HepG2 (cell line): ENCODE measurements around the gene RBM23. TPM values are rescaled to one million over a fixed set of nuclear protein-coding genes. Genes with fewer than 3 reads are reported as not detected.

Source experiments
- ATAC-seq: fragments of 200-7000 bp; cut with Tn5 transposase; 3 replicates; pipeline ENCODE4 v1.9.1; 2020; ENCODE audit warnings: mild to moderate bottlenecking, moderate library complexity
- BruUV-seq: library from RNA; stranded (reverse); fragments of 400-500 nt; replicated peaks from 2 replicates; lab custom pipeline; 2021; lab: Mats Ljungman, UMichigan
- CTCF ChIA-PET: fragments of 300-600 bp; formaldehyde crosslinking; extraction: SDS; loops from one replicate; lab custom pipeline; 2021; ENCODE audit warnings: low total read pairs, inconsistent platforms, low intra/inter-chr PET ratio; lab: Yijun Ruan, JAX
- POLR2A ChIA-PET: fragments of 350-600 bp; sonication (Branson Sonifier 250); formaldehyde crosslinking; loops from one replicate; lab custom pipeline; 2020; ENCODE audit warnings: antibody characterized with exemption, inconsistent platforms; lab: Yijun Ruan, JAX
- DNase-seq: peaks from one replicate; pipeline ENCODE4 v3.0.0-alpha.2; 2015; ENCODE audit warnings: low spot score
- FAIRE-seq: peaks from 3 replicates; lab custom pipeline; 2011; peaks lifted over from hg19 to GRCh38; lab: Jason Lieb, UNC
- H2AFZ ChIP-seq: one replicate; pipeline ENCODE4 v1.6.1; 2011; ENCODE audit warnings: low read length, inconsistent platforms
- H3K27ac ChIP-seq: fragments of 300-600 bp; 3 replicates; pipeline ENCODE4 v1.8.0; 2011; ENCODE audit warnings: mixed run types, mild to moderate bottlenecking, mixed read lengths, low read length, inconsistent platforms; ENCODE audit not compliant: insufficient read depth; ENCODE audit errors: extremely low read length
- H3K27me3 ChIP-seq, 2 experiments: fragments of 200-600 bp in 1 of 2; 2 replicates in 1 of 2; 3 replicates in 1 of 2; pipeline versions ENCODE4 v1.6.0 to v1.8.0; 2011; ENCODE audit warnings: low read length in 2 of 2, mild to moderate bottlenecking in 2 of 2, moderate library complexity in 2 of 2, inconsistent platforms in 1 of 2; ENCODE audit not compliant: insufficient read depth in 2 of 2, control insufficient read depth in 1 of 2
- H3K36me3 ChIP-seq, 2 experiments: fragments of 200-600 bp in 1 of 2; replicated peaks in 1 of 2; 2 replicates in 1 of 2; 3 replicates in 1 of 2; pipeline versions ENCODE4 v1.5.1 to v1.8.0; 2011; ENCODE audit warnings: low read length in 2 of 2, inconsistent platforms in 1 of 2; ENCODE audit not compliant: insufficient read depth in 2 of 2, control insufficient read depth in 1 of 2
- H3K4me1 ChIP-seq: 2 replicates; pipeline ENCODE4 v1.5.1; 2012; ENCODE audit warnings: low read length, inconsistent platforms; ENCODE audit not compliant: insufficient read depth
- H3K4me2 ChIP-seq: 2 replicates; pipeline ENCODE4 v1.6.0; 2011; ENCODE audit warnings: low read depth, low read length, inconsistent platforms
- H3K4me3 ChIP-seq, 3 experiments: fragments of 200-600 bp in 1 of 3; sonication (generic), shearing (Covaris generic) in 1 of 3; replicated peaks in 1 of 3; 2 replicates each; pipeline ENCODE4 v1.5.1; 2011 to 2016; ENCODE audit warnings: low read length in 3 of 3, inconsistent platforms in 2 of 3, low read depth in 2 of 3, mild to moderate bottlenecking in 2 of 3, control low read depth in 1 of 3, mixed read lengths in 1 of 3; ENCODE audit not compliant: insufficient read depth in 1 of 3
- H3K79me2 ChIP-seq: one replicate; pipeline ENCODE4 v1.6.1; 2011; ENCODE audit warnings: low read length, inconsistent platforms; ENCODE audit not compliant: insufficient read depth
- H3K9ac ChIP-seq: 2 replicates; pipeline ENCODE4 v1.6.0; 2011; ENCODE audit warnings: mild to moderate bottlenecking, low read depth, low read length, inconsistent platforms; ENCODE audit not compliant: insufficient read depth
- H3K9me3 ChIP-seq: 2 replicates; pipeline ENCODE4 v1.5.1; 2012; ENCODE audit warnings: mild to moderate bottlenecking, low read length
- H4K20me1 ChIP-seq: 2 replicates; pipeline ENCODE4 v1.6.0; 2011; ENCODE audit warnings: inconsistent platforms, mild to moderate bottlenecking, low read length, moderate library complexity; ENCODE audit not compliant: insufficient read depth
- CHCHD3 ChIP-seq: sonication (generic); formaldehyde crosslinking; IDR thresholded peaks from 2 replicates; pipeline ENCODE4 v1.8.0; 2022; ENCODE audit warnings: mild to moderate bottlenecking, missing genetic modification reagents, moderate library complexity
- EEA1 ChIP-seq: sonication (generic); formaldehyde crosslinking; IDR thresholded peaks from 2 replicates; pipeline ENCODE4 v1.5.1; 2020; ENCODE audit warnings: mild to moderate bottlenecking, missing genetic modification reagents, borderline replicate concordance
- HOXA3 ChIP-seq: sonication (generic); formaldehyde crosslinking; IDR thresholded peaks from 2 replicates; pipeline ENCODE4 v1.5.0; 2020; ENCODE audit warnings: missing genetic modification reagents
- PHF21A ChIP-seq: sonication (generic); formaldehyde crosslinking; IDR thresholded peaks from 2 replicates; pipeline ENCODE4 v1.5.0; 2020; ENCODE audit warnings: mild to moderate bottlenecking, missing genetic modification reagents
- ZBTB38 ChIP-seq: sonication (generic); formaldehyde crosslinking; IDR thresholded peaks from 2 replicates; pipeline ENCODE4 v1.5.1; 2020; ENCODE audit warnings: mild to moderate bottlenecking, missing genetic modification reagents
- ZNF225 ChIP-seq: sonication (generic); formaldehyde crosslinking; IDR thresholded peaks from 2 replicates; pipeline ENCODE4 v1.4.0; 2020; ENCODE audit warnings: mild to moderate bottlenecking, missing genetic modification reagents
- ZNF768 ChIP-seq: sonication (generic); formaldehyde crosslinking; IDR thresholded peaks from 2 replicates; pipeline ENCODE4 v1.4.0; 2020; ENCODE audit warnings: missing genetic modification reagents
- WGBS: methylation state at CpG from one replicate; pipeline ENCODE4 v1.1.6; 2017; ENCODE audit warnings: low lambda C conversion rate; 5-methylcytosine and 5-hydroxymethylcytosine counted together
- in situ Hi-C: cut with HindIII; loops from 2 replicates; pipeline ENCODE4 v1.10.0; 2017; ENCODE audit warnings: low pct_unique_long_range_greater_than_20kb; ENCODE audit not compliant: extremely low pct_ligation_motif_present
- intact Hi-C: fragments of 100-400 bp; cut with micrococcal nuclease; formaldehyde crosslinking; loops from one replicate; pipeline ENCODE4 v1.10.0; 2022; ENCODE audit not compliant: unreplicated experiment
- polyA plus RNA-seq, 8 experiments: library from polyadenylated mRNA; depleted of rRNA in 3 of 8; stranded (reverse) in 7 of 8; unstranded in 1 of 8; fragments of >200 nt; fragmentation: Illumina TruSeq in 4 of 8; extraction: Trizol in 4 of 8; gene quantifications; 2 replicates each; pipeline versions ENCODE4 v1.2.1 to v1.2.3, GENCODE V29; 2011 to 2016; ENCODE audit warnings: low read depth in 4 of 8, missing spikeins in 1 of 8, mixed read lengths in 1 of 8; ENCODE audit not compliant: insufficient read depth in 1 of 8
- total RNA-seq, 5 experiments: library from RNA; depleted of rRNA; stranded (reverse); fragments of >200 nt; fragmentation: Illumina TruSeq; extraction: Trizol; gene quantifications; 2 replicates each; pipeline ENCODE4 v1.2.3, GENCODE V29; 2016; ENCODE audit warnings: low read depth in 1 of 5
- TF ChIP-seq, protein P1 (sequence below): sonication (generic); formaldehyde crosslinking; IDR thresholded peaks from 2 replicates; pipeline ENCODE4 v1.5.1; 2020; ENCODE audit warnings: mild to moderate bottlenecking, missing genetic modification reagents, moderate library complexity
- TF ChIP-seq, protein P2 (sequence below): sonication (generic); formaldehyde crosslinking; IDR thresholded peaks from 2 replicates; pipeline ENCODE4 v1.4.0; 2020; ENCODE audit warnings: missing genetic modification reagents
- TF ChIP-seq, protein P3 (sequence below): sonication (generic); formaldehyde crosslinking; IDR thresholded peaks from 2 replicates; pipeline ENCODE4 v1.5.0; 2020; ENCODE audit warnings: mild to moderate bottlenecking, missing genetic modification reagents, moderate library complexity
- TF ChIP-seq, protein P4 (sequence below): sonication (generic); formaldehyde crosslinking; IDR thresholded peaks from 2 replicates; pipeline ENCODE4 v1.4.0; 2020; ENCODE audit warnings: missing genetic modification reagents, mild to moderate bottlenecking, borderline replicate concordance

The RBM23 gene
- total and polyA plus RNA-seq, 2 of the 13 experiments (the other 11 are each of a cell fraction or from before 2014, with no cell fraction given): 1.5 to 2.1 TPM

- H3K9ac ChIP-seq: no peak overlapping the region
- H3K36me3 ChIP-seq: no peaks in the 10 kb centered on the region
- ATAC-seq (peak; percentile 16; the same call in 2 of the 3 replicates), DNase-seq (no peak), FAIRE-seq (no peak)
- no peaks in the 10 kb centered on the region for H3K79me2 ChIP-seq
- H2AFZ ChIP-seq: no peak overlapping the region
- WGBS: 67% methylated on average over 77 of the region's 77 CpGs
- H3K27me3 ChIP-seq: peaks cover 12 to 61% of the 10 kb centered on the region in 2 experiments; a peak in 4 of 5 replicates
- H3K27ac ChIP-seq: no peak overlapping the region
- no TSS peak for BruUV-seq
- ChIA-PET CTCF (no interaction called here), POLR2A (interaction anchor here (0.8 kb wide), 1 partner anchor 43 kb away, joined by 3 read pairs; no protein-coding TSS in a partner anchor)
- no peak overlapping the region for H3K4me2 ChIP-seq
- in situ Hi-C loops: no loop called here
- intact Hi-C loops: no loop called here
- H3K9me3 ChIP-seq: no peaks in the 10 kb centered on the region
- no peaks in the 10 kb centered on the region for H4K20me1 ChIP-seq
- H3K4me3 ChIP-seq: no peak overlapping the region
- peaks cover 15% of the 10 kb centered on the region for H3K4me1 ChIP-seq
- TF ChIP-seq, protein P1, sequence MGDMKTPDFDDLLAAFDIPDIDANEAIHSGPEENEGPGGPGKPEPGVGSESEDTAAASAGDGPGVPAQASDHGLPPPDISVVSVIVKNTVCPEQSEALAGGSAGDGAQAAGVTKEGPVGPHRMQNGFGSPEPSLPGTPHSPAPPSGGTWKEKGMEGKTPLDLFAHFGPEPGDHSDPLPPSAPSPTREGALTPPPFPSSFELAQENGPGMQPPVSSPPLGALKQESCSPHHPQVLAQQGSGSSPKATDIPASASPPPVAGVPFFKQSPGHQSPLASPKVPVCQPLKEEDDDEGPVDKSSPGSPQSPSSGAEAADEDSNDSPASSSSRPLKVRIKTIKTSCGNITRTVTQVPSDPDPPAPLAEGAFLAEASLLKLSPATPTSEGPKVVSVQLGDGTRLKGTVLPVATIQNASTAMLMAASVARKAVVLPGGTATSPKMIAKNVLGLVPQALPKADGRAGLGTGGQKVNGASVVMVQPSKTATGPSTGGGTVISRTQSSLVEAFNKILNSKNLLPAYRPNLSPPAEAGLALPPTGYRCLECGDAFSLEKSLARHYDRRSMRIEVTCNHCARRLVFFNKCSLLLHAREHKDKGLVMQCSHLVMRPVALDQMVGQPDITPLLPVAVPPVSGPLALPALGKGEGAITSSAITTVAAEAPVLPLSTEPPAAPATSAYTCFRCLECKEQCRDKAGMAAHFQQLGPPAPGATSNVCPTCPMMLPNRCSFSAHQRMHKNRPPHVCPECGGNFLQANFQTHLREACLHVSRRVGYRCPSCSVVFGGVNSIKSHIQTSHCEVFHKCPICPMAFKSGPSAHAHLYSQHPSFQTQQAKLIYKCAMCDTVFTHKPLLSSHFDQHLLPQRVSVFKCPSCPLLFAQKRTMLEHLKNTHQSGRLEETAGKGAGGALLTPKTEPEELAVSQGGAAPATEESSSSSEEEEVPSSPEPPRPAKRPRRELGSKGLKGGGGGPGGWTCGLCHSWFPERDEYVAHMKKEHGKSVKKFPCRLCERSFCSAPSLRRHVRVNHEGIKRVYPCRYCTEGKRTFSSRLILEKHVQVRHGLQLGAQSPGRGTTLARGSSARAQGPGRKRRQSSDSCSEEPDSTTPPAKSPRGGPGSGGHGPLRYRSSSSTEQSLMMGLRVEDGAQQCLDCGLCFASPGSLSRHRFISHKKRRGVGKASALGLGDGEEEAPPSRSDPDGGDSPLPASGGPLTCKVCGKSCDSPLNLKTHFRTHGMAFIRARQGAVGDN (CRISPR knock-in tag): peak; percentile 37; the same call in 1 of the 2 replicates
- TF ChIP-seq HOXA3 (CRISPR knock-in tag) (0 out of 2 replicates have a peak, but pooled peaks have one; percentile 8), ZNF768 (CRISPR knock-in tag) (0 out of 2 replicates have a peak, but pooled peaks have one; percentile 35), PHF21A (CRISPR knock-in tag) (no peak), CHCHD3 (CRISPR knock-in tag) (0 out of 2 replicates have a peak, but pooled peaks have one; percentile 45), ZNF225 (peak; percentile 26; the same call in 1 of the 2 replicates), ZBTB38 (CRISPR knock-in tag) (peak; percentile 59; the same call in 1 of the 2 replicates), EEA1 (0 out of 2 replicates have a peak, but pooled peaks have one; percentile 35)
- TF ChIP-seq, protein P2, sequence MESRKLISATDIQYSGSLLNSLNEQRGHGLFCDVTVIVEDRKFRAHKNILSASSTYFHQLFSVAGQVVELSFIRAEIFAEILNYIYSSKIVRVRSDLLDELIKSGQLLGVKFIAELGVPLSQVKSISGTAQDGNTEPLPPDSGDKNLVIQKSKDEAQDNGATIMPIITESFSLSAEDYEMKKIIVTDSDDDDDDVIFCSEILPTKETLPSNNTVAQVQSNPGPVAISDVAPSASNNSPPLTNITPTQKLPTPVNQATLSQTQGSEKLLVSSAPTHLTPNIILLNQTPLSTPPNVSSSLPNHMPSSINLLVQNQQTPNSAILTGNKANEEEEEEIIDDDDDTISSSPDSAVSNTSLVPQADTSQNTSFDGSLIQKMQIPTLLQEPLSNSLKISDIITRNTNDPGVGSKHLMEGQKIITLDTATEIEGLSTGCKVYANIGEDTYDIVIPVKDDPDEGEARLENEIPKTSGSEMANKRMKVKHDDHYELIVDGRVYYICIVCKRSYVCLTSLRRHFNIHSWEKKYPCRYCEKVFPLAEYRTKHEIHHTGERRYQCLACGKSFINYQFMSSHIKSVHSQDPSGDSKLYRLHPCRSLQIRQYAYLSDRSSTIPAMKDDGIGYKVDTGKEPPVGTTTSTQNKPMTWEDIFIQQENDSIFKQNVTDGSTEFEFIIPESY (CRISPR knock-in tag): peak; percentile 36; the same call in 1 of the 2 replicates
- TF ChIP-seq, protein P3, sequence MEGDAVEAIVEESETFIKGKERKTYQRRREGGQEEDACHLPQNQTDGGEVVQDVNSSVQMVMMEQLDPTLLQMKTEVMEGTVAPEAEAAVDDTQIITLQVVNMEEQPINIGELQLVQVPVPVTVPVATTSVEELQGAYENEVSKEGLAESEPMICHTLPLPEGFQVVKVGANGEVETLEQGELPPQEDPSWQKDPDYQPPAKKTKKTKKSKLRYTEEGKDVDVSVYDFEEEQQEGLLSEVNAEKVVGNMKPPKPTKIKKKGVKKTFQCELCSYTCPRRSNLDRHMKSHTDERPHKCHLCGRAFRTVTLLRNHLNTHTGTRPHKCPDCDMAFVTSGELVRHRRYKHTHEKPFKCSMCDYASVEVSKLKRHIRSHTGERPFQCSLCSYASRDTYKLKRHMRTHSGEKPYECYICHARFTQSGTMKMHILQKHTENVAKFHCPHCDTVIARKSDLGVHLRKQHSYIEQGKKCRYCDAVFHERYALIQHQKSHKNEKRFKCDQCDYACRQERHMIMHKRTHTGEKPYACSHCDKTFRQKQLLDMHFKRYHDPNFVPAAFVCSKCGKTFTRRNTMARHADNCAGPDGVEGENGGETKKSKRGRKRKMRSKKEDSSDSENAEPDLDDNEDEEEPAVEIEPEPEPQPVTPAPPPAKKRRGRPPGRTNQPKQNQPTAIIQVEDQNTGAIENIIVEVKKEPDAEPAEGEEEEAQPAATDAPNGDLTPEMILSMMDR (CRISPR knock-in tag): 0 out of 2 replicates have a peak, but pooled peaks have one; percentile 8
- TF ChIP-seq, protein P4, sequence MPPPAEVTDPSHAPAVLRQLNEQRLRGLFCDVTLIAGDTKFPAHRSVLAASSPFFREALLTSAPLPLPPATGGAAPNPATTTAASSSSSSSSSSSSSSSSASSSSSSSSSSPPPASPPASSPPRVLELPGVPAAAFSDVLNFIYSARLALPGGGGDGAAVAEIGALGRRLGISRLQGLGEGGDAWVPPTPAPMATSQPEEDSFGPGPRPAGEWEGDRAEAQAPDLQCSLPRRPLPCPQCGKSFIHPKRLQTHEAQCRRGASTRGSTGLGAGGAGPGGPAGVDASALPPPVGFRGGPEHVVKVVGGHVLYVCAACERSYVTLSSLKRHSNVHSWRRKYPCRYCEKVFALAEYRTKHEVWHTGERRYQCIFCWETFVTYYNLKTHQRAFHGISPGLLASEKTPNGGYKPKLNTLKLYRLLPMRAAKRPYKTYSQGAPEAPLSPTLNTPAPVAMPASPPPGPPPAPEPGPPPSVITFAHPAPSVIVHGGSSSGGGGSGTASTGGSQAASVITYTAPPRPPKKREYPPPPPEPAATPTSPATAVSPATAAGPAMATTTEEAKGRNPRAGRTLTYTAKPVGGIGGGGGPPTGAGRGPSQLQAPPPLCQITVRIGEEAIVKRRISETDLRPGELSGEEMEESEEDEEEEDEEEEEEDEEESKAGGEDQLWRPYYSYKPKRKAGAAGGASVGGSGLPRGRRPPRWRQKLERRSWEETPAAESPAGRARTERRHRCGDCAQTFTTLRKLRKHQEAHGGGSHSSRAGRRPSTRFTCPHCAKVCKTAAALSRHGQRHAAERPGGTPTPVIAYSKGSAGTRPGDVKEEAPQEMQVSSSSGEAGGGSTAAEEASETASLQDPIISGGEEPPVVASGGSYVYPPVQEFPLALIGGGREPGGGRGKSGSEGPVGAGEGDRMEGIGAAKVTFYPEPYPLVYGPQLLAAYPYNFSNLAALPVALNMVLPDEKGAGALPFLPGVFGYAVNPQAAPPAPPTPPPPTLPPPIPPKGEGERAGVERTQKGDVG (CRISPR knock-in tag): no peak
Observed at GRCh38 chr14:22886500-22887259, 32.3 kb downstream of the RBM23 start.
